K562 (cell line): Measurements from ENCODE around the gene COL23A1. TPM values are rescaled to one million over a fixed set of nuclear protein-coding genes. Genes with fewer than 3 reads are reported as not detected.

Experiments
- ATAC-seq: fragments of 200-7000 bp; cut with Tn5 transposase; 3 replicates; pipeline ENCODE4 v1.9.1; 2020; ENCODE audit warnings: moderate library complexity
- BruUV-seq: library from RNA; stranded (reverse); fragments of 400-500 nt; replicated peaks from 2 replicates; lab custom pipeline; 2021; lab: Mats Ljungman, UMichigan
- CTCF ChIA-PET: fragments of 300-600 bp; formaldehyde crosslinking; extraction: SDS; loops from one replicate; lab custom pipeline; 2021; ENCODE audit warnings: low intra/inter-chr PET ratio; lab: Yijun Ruan, JAX
- POLR2A ChIA-PET: fragments of 300-600, 350-650 bp; sonication (Branson Sonifier 250); formaldehyde crosslinking; extraction: SDS; loops from one replicate; lab custom pipeline; 2021; ENCODE audit warnings: antibody characterized with exemption, inconsistent platforms; lab: Yijun Ruan, JAX
- DNase-seq, 4 experiments: peaks; one replicate each; pipeline versions ENCODE4 v3.0.0 to v3.0.0-alpha.2; 2011 to 2018; ENCODE audit warnings: low spot score in 3 of 4, mixed read lengths in 3 of 4; ENCODE audit errors: extremely low read depth in 1 of 4
- FAIRE-seq: peaks from 2 replicates; lab custom pipeline; 2011; peaks lifted over from hg19 to GRCh38; lab: Jason Lieb, UNC
- H2AFZ ChIP-seq: 2 replicates; pipeline ENCODE4 v1.6.0; 2011; ENCODE audit warnings: low read depth, low read length, control low read depth, inconsistent platforms
- H3K27ac ChIP-seq: fragments of 200-600 bp; 3 replicates; pipeline ENCODE4 v1.8.0; 2011; ENCODE audit warnings: low read depth, mild to moderate bottlenecking, control low read depth, inconsistent platforms, low read length, moderate library complexity, mixed read lengths; ENCODE audit errors: extremely low read depth
- H3K27me3 ChIP-seq, 2 experiments: fragments of 300-600 bp in 1 of 2; 2 replicates in 1 of 2; 3 replicates in 1 of 2; pipeline versions ENCODE4 v1.6.0 to v1.8.0; 2011; ENCODE audit warnings: inconsistent platforms in 2 of 2, low read length in 2 of 2, mild to moderate bottlenecking in 1 of 2, mixed read lengths in 1 of 2, moderate library complexity in 1 of 2; ENCODE audit not compliant: control insufficient read depth in 2 of 2, insufficient read depth in 2 of 2
- H3K36me3 ChIP-seq: fragments of 300-600 bp; 3 replicates; pipeline ENCODE4 v1.8.0; 2011; ENCODE audit warnings: mild to moderate bottlenecking, low read length, inconsistent platforms; ENCODE audit not compliant: control insufficient read depth, insufficient read depth
- H3K4me1 ChIP-seq, 2 experiments: fragments of 200-600 bp in 1 of 2; replicated peaks in 1 of 2; 2 replicates in 1 of 2; 3 replicates in 1 of 2; pipeline versions ENCODE4 v1.5.1 to v1.8.0; 2011; ENCODE audit warnings: inconsistent platforms in 2 of 2, low read length in 2 of 2, mild to moderate bottlenecking in 1 of 2, mixed read lengths in 1 of 2, moderate library complexity in 1 of 2; ENCODE audit not compliant: control insufficient read depth in 2 of 2, insufficient read depth in 2 of 2
- H3K4me2 ChIP-seq: 2 replicates; pipeline ENCODE4 v1.6.1; 2011; ENCODE audit warnings: low read length, control low read depth, inconsistent platforms, mixed read lengths; ENCODE audit not compliant: insufficient read depth
- H3K4me3 ChIP-seq: fragments of 200-600 bp; sonication (generic), shearing (Covaris generic); 2 replicates; pipeline ENCODE4 v1.5.1; 2016; ENCODE audit warnings: control low read depth, inconsistent platforms
- H3K79me2 ChIP-seq: fragments of 200-600 bp; 3 replicates; pipeline ENCODE4 v1.8.0; 2011; ENCODE audit warnings: low read length, inconsistent platforms; ENCODE audit not compliant: control insufficient read depth, insufficient read depth
- H3K9ac ChIP-seq, 2 experiments: 2 replicates each; pipeline versions ENCODE4 v1.6.0 to v1.6.1; 2011; ENCODE audit warnings: low read depth in 2 of 2, low read length in 2 of 2, control low read depth in 1 of 2, inconsistent platforms in 1 of 2, mild to moderate bottlenecking in 1 of 2, mixed read lengths in 1 of 2; ENCODE audit not compliant: insufficient read depth in 1 of 2
- H3K9me1 ChIP-seq: one replicate; pipeline ENCODE4 v1.6.0; 2011; ENCODE audit warnings: inconsistent platforms, mild to moderate bottlenecking, low read length, moderate library complexity; ENCODE audit not compliant: control insufficient read depth, insufficient read depth
- H3K9me3 ChIP-seq: replicated peaks from 2 replicates; pipeline ENCODE4 v1.5.1; 2011; ENCODE audit warnings: low read depth, low read length, inconsistent platforms; ENCODE audit not compliant: control insufficient read depth, insufficient read depth
- H4K20me1 ChIP-seq: replicated peaks from 2 replicates; pipeline ENCODE4 v1.6.1; 2011; ENCODE audit warnings: low read length, inconsistent platforms, mixed read lengths; ENCODE audit not compliant: control insufficient read depth, insufficient read depth
- BRD9 ChIP-seq: fragments of 450-650 bp; IDR thresholded peaks from 2 replicates; pipeline ENCODE4 v1.6.1; 2018; ENCODE audit warnings: low read depth; ENCODE audit not compliant: partially characterized antibody
- CCNT2 ChIP-seq: IDR thresholded peaks from 2 replicates; pipeline ENCODE4 v1.6.1; 2011; ENCODE audit warnings: borderline replicate concordance, low read depth, mild to moderate bottlenecking, moderate library complexity, mixed read lengths, low read length; ENCODE audit not compliant: insufficient read length; ENCODE audit errors: extremely low read depth
- ERF ChIP-seq: fragments of 450-650 bp; formaldehyde crosslinking; IDR thresholded peaks from 2 replicates; pipeline ENCODE4 v1.4.0; 2020; ENCODE audit warnings: mild to moderate bottlenecking, mixed read lengths
- LCOR ChIP-seq: sonication (generic); formaldehyde crosslinking; IDR thresholded peaks from 2 replicates; pipeline ENCODE4 v1.8.0; 2022; ENCODE audit warnings: mild to moderate bottlenecking, missing genetic modification reagents
- RBM17 ChIP-seq: fragments of 200-400 bp; formaldehyde crosslinking; IDR thresholded peaks from 2 replicates; pipeline ENCODE4 v1.6.1; 2017; ENCODE audit warnings: low read depth, mild to moderate bottlenecking, low read length, borderline replicate concordance
- RCOR1 ChIP-seq, 2 experiments: IDR thresholded peaks; 2 replicates each; pipeline ENCODE4 v1.6.1; 2012; ENCODE audit warnings: low read depth in 2 of 2, low read length in 2 of 2, borderline replicate concordance in 1 of 2, improper control_type of control experiment in 1 of 2
- SRSF7 ChIP-seq: fragments of 200-400 bp; formaldehyde crosslinking; optimal IDR thresholded peaks from 2 replicates; pipeline ENCODE3; 2017; ENCODE audit warnings: mild to moderate bottlenecking, low read depth, low read length
- TCFL5 ChIP-seq: fragments of 250-450 bp; sonication (Bioruptor Pico); conservative IDR thresholded peaks from 2 replicates; pipeline ENCODE4 v1.6.1; 2021; ENCODE audit warnings: mild to moderate bottlenecking, moderate library complexity, matching md5 sums
- ZNF512 ChIP-seq: IDR thresholded peaks from 2 replicates; pipeline ENCODE4 v1.6.1; 2016; ENCODE audit warnings: missing genetic modification characterization, missing compliant biosample characterization
- ZNF75A ChIP-seq: fragments of 450-650 bp; formaldehyde crosslinking; IDR thresholded peaks from 2 replicates; pipeline ENCODE4 v1.4.0; 2020; ENCODE audit warnings: mild to moderate bottlenecking
- WGBS: fragments of 100-300 bp; shearing (Covaris generic); methylation state at CpG from one replicate; pipeline ENCODE4 v1.1.6; 2016; ENCODE audit warnings: low coverage, mixed read lengths; ENCODE audit not compliant: insufficient coverage; ENCODE audit errors: missing lambda C conversion rate; 5-methylcytosine and 5-hydroxymethylcytosine counted together
- in situ Hi-C: fragments of 300-500 bp; cut with MboI; formaldehyde crosslinking; loops from 4 replicates; pipeline ENCODE4 v1.15.0; 2018; ENCODE audit warnings: inconsistent platforms, mixed read lengths
- intact Hi-C: fragments of 100-400 bp; cut with micrococcal nuclease; formaldehyde crosslinking; loops from 2 replicates; pipeline ENCODE4 v1.14.2; 2022
- polyA plus RNA-seq, 8 experiments: library from polyadenylated mRNA; depleted of rRNA in 4 of 8; stranded (reverse) in 5 of 8; unstranded in 3 of 8; fragments of >200 nt; fragmentation: Nextera tagmentation in 2 of 8; fragmentation: Illumina TruSeq in 1 of 8; extraction: Ambion mirVana in 2 of 8; extraction: Trizol in 1 of 8; gene quantifications; 2 replicates each; pipeline versions ENCODE4 v1.2.1 to v1.2.3, GENCODE V29; 2011 to 2014; ENCODE audit warnings: inconsistent platforms in 1 of 8, missing spikeins in 1 of 8
- total RNA-seq, 7 experiments: library from RNA; depleted of rRNA in 6 of 7; stranded (reverse); fragments of >200 nt in 6 of 7; fragmentation: Illumina TruSeq in 2 of 7; extraction: Trizol in 2 of 7; gene quantifications; 2 replicates each; pipeline versions ENCODE4 v1.2.1 to v1.2.3, GENCODE V29; 2011 to 2021; ENCODE audit warnings: low replicate concordance in 1 of 7
- TF ChIP-seq, protein P1 (sequence below): fragments of 450-650 bp; formaldehyde crosslinking; IDR thresholded peaks from 2 replicates; pipeline ENCODE4 v1.4.0; 2020; ENCODE audit warnings: mild to moderate bottlenecking, moderate library complexity

The COL23A1 gene
- total and polyA plus RNA-seq, 9 of the 15 experiments (the other 6 are each of a cell fraction or from before 2014, with no cell fraction given), result 0.09 TPM; not detected in 8

DNA sequence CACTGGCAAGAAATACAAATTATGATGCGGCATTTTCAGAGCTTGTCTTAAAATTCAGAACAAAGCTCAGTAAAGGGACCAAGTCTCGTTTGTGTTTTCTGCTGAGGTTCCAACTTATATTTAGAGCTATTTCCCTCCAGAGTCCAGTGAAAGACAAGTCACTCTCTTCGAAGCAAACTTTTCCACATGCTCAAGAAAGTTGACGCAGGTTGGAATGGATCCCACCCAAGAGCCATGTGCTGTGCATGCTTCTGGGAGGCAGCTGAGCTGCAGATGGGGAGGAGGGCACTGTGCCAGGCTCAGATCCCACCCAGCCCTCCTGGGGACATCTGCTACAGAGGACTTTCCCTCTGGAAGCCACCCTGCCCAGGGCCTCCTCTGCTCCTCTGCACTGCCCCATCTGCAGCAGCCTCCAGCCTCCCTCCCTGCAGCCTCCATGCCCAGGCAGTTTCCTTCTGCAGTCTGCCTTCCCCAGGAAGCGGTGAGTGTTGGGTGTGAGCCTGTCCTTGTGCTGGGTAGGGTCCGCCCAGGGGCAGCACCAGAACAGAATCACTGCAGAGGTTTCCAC lies 75.3 kb downstream of the COL23A1 start:
- Histone ChIP-seq H3K4me1 (no peaks in the 10 kb centered on the region), H3K27me3 (peaks cover 17 to 59% of the 10 kb centered on the region in 2 experiments; a peak in 4 of 5 replicates), H3K9me1 (no peaks in the 10 kb centered on the region), H3K79me2 (no peaks in the 10 kb centered on the region), H4K20me1 (no peaks in the 10 kb centered on the region), H3K4me2 (no peak overlapping the region), H3K9ac (no peak overlapping the region), H3K27ac (no peak overlapping the region), H3K9me3 (no peaks in the 10 kb centered on the region), H3K36me3 (no peaks in the 10 kb centered on the region), H2AFZ (no peak overlapping the region), H3K4me3 (no peak overlapping the region)
- DNase-seq (no peak), FAIRE-seq (no peak), ATAC-seq (no peak)
- BruUV-seq, result no TSS peak
- in situ Hi-C loops, result no loop called here
- 8% methylated on average over 5 of the region's 6 CpGs for WGBS
- intact Hi-C loops, result no loop called here
- ChIA-PET POLR2A (no interaction called here), CTCF (no interaction called here)
- TF ChIP-seq LCOR (CRISPR knock-in tag) (no peak), RCOR1 (IDR thresholded peaks at IDR 0.05; ENCODE audit: borderline replicate concordance in 1 of 2, low read depth in 2 of 2, low read length in 2 of 2) (no peak)

DNA sequence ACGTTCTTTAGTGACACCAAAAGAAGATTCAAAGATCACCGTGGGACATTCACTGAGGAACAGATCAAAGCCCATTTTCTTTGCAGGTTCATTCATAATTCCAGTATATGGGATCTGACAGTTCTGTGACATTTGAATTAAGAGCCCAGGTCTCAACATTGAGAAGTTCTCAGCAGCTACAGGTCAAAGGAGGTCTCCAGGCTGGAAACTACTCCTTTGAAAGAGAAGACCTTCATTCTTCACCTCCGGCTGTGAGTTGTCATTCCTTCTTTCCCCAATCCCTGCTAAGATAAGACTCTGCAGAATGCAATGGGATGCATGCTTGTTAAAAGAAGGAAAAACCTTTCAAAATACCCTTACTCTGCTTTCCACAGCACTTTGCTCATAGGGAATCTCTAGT lies 79.0 kb downstream of the COL23A1 start:
- DNase-seq (no peak), FAIRE-seq (no peak), ATAC-seq (no peak)
- BruUV-seq, result no TSS peak
- Histone ChIP-seq H3K4me2 (no peak overlapping the region), H2AFZ (no peak overlapping the region), H3K9ac (no peak overlapping the region), H3K4me1 (no peaks in the 10 kb centered on the region), H3K79me2 (no peaks in the 10 kb centered on the region), H3K27me3 (peaks cover 10 to 49% of the 10 kb centered on the region in 2 experiments; a peak in 4 of 5 replicates), H3K4me3 (no peak overlapping the region), H3K27ac (no peak overlapping the region), H4K20me1 (no peaks in the 10 kb centered on the region), H3K36me3 (no peaks in the 10 kb centered on the region), H3K9me3 (peaks cover 4% of the 10 kb centered on the region; the same call in 1 of the 2 replicates), H3K9me1 (no peaks in the 10 kb centered on the region)
- WGBS, result 0% methylated on average over 3 of the region's 3 CpGs
- CTCF ChIA-PET, result no interaction called here
- intact Hi-C loops, result no loop called here
- POLR2A ChIA-PET, result interaction anchor here (0.6 kb wide), 1 partner anchor 1517 kb away, joined by 3 read pairs; no protein-coding TSS in a partner anchor
- in situ Hi-C loops, result no loop called here
- TF ChIP-seq ZNF512 (tag) (no peak), SRSF7 (no peak), RBM17 (no peak), BRD9 (no peak), CCNT2 (no peak), ERF (CRISPR knock-in tag) (no peak), TCFL5 (CRISPR knock-in tag) (no peak), ZNF75A (CRISPR knock-in tag) (no peak)
- TF ChIP-seq, protein P1, sequence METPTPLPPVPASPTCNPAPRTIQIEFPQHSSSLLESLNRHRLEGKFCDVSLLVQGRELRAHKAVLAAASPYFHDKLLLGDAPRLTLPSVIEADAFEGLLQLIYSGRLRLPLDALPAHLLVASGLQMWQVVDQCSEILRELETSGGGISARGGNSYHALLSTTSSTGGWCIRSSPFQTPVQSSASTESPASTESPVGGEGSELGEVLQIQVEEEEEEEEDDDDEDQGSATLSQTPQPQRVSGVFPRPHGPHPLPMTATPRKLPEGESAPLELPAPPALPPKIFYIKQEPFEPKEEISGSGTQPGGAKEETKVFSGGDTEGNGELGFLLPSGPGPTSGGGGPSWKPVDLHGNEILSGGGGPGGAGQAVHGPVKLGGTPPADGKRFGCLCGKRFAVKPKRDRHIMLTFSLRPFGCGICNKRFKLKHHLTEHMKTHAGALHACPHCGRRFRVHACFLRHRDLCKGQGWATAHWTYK (CRISPR knock-in tag), result no peak
